Keratinocyte (primary cell): ENCODE data around the gene SC5D. TPM values are rescaled to one million over a fixed set of nuclear protein-coding genes. Genes with fewer than 3 reads are reported as not detected.

Source experiments
- DNase-seq: peaks from one replicate; pipeline ENCODE4 v3.0.0-alpha.2; 2011; ENCODE audit warnings: low read depth, missing footprints, low spot score
- FAIRE-seq: peaks from 2 replicates; lab custom pipeline; 2011; peaks lifted over from hg19 to GRCh38; lab: Jason Lieb, UNC
- H2AFZ ChIP-seq: 2 replicates; pipeline ENCODE4 v1.6.0; 2012; ENCODE audit warnings: low read length, control low read depth, inconsistent platforms; ENCODE audit not compliant: control insufficient read depth
- H3K27ac ChIP-seq: 2 replicates; pipeline ENCODE4 v1.5.1; 2011; ENCODE audit warnings: low read length; ENCODE audit not compliant: control insufficient read depth, insufficient read depth
- H3K27me3 ChIP-seq: 3 replicates; pipeline ENCODE4 v1.6.0; 2011; ENCODE audit warnings: low read length; ENCODE audit not compliant: control insufficient read depth, insufficient read depth; ENCODE audit errors: extremely low read depth
- H3K36me3 ChIP-seq, 2 experiments: 2 replicates in 1 of 2; 3 replicates in 1 of 2; pipeline ENCODE4 v1.5.1; 2011; ENCODE audit warnings: low read length in 2 of 2, mild to moderate bottlenecking in 1 of 2; ENCODE audit not compliant: control insufficient read depth in 2 of 2, insufficient read depth in 2 of 2; ENCODE audit errors: extremely low read depth in 1 of 2
- H3K4me1 ChIP-seq: 3 replicates; pipeline ENCODE4 v1.5.1; 2011; ENCODE audit warnings: low read length; ENCODE audit not compliant: control insufficient read depth, insufficient read depth; ENCODE audit errors: extremely low read depth
- H3K4me2 ChIP-seq: 3 replicates; pipeline ENCODE4 v1.6.0; 2011; ENCODE audit warnings: low read depth, low read length; ENCODE audit not compliant: control insufficient read depth, insufficient read depth; ENCODE audit errors: extremely low read depth
- H3K4me3 ChIP-seq, 3 experiments: fragments of 200-600 bp in 1 of 3; sonication (generic) in 1 of 3; 2 replicates in 2 of 3; 3 replicates in 1 of 3; pipeline ENCODE4 v1.5.1; 2011 to 2016; ENCODE audit warnings: low read length in 3 of 3, mild to moderate bottlenecking in 3 of 3, control low read depth in 2 of 3, inconsistent platforms in 1 of 3, low read depth in 1 of 3, mixed read lengths in 1 of 3, mixed run types in 1 of 3, moderate library complexity in 1 of 3; ENCODE audit not compliant: control insufficient read depth in 2 of 3, insufficient read depth in 2 of 3; ENCODE audit errors: extremely low read depth in 1 of 3
- H3K79me2 ChIP-seq: 2 replicates; pipeline ENCODE4 v1.6.0; 2012; ENCODE audit warnings: low read length; ENCODE audit not compliant: control insufficient read depth, insufficient read depth
- H3K9ac ChIP-seq: 3 replicates; pipeline ENCODE4 v1.6.0; 2011; ENCODE audit warnings: low read length; ENCODE audit not compliant: control insufficient read depth, insufficient read depth; ENCODE audit errors: extremely low read depth
- H3K9me1 ChIP-seq: 3 replicates; pipeline ENCODE4 v1.6.0; 2011; ENCODE audit warnings: low read length; ENCODE audit not compliant: control insufficient read depth, insufficient read depth; ENCODE audit errors: extremely low read depth
- H3K9me3 ChIP-seq: 2 replicates; pipeline ENCODE4 v1.5.1; 2012; ENCODE audit warnings: low read depth, low read length; ENCODE audit not compliant: control insufficient read depth
- H4K20me1 ChIP-seq: 3 replicates; pipeline ENCODE4 v1.6.0; 2011; ENCODE audit warnings: low read length; ENCODE audit not compliant: control insufficient read depth, insufficient read depth; ENCODE audit errors: extremely low read depth
- CTCF ChIP-seq, 3 experiments: IDR thresholded peaks in 1 of 3; conservative IDR thresholded peaks in 1 of 3; optimal IDR thresholded peaks in 1 of 3; 2 replicates in 2 of 3; 3 replicates in 1 of 3; pipeline versions ENCODE3 to v1.5.1; 2011; ENCODE audit warnings: low read length in 3 of 3, mild to moderate bottlenecking in 3 of 3, moderate library complexity in 2 of 3, control low read depth in 1 of 3, inconsistent platforms in 1 of 3; ENCODE audit not compliant: insufficient read depth in 2 of 3; ENCODE audit errors: extremely low read depth in 1 of 3
- EZH2 ChIP-seq: IDR thresholded peaks from one replicate; pipeline ENCODE4 v1.6.1; 2012; ENCODE audit warnings: inconsistent platforms, mild to moderate bottlenecking, low read length, moderate library complexity
- dilution Hi-C: fragments of 300-500 bp; cut with MboI; formaldehyde crosslinking; loops from one replicate; pipeline ENCODE4 v1.7.0; 2020; ENCODE audit warnings: low sequenced_read_pairs; ENCODE audit not compliant: extremely low pct_ligation_motif_present
- polyA plus RNA-seq, 5 experiments: library from polyadenylated mRNA; depleted of rRNA in 3 of 5; stranded (reverse) in 3 of 5; stranded (forward) in 1 of 5; unstranded in 1 of 5; fragments of >200 nt; gene quantifications; 1 replicate in 1 of 5; 2 replicates in 3 of 5; 3 replicates in 1 of 5; pipeline versions ENCODE4 v1.2.1 to v1.2.3, GENCODE V29; 2011 to 2012; ENCODE audit warnings: missing spikeins in 2 of 5, low read depth in 1 of 5, low replicate concordance in 1 of 5

Gene SC5D
- polyA plus RNA-seq, 1 donor (not counting 4 experiments of a cell fraction or from before 2014, with no cell fraction given), result 273 TPM

GRCh38 chr11:121309688-121310087, 17.1 kb downstream of the SC5D start:
- Histone ChIP-seq H3K4me3 (no peak overlapping the region), H3K79me2 (no peaks in the 10 kb centered on the region), H3K4me1 (no peaks in the 10 kb centered on the region), H3K36me3 (peaks cover 10 to 23% of the 10 kb centered on the region in 2 experiments), H2AFZ (no peak overlapping the region), H3K9me1 (no peaks in the 10 kb centered on the region), H3K9ac (no peak overlapping the region), H3K27ac (no peak overlapping the region), H3K4me2 (no peak overlapping the region), H4K20me1 (no peaks in the 10 kb centered on the region), H3K27me3 (no peaks in the 10 kb centered on the region), H3K9me3 (no peaks in the 10 kb centered on the region)
- TF ChIP-seq CTCF (optimal IDR thresholded peaks at IDR 0.05 in 1 of 3, IDR thresholded peaks at IDR 0.05 in 1 of 3, conservative IDR thresholded peaks at IDR 0.05 in 1 of 3; ENCODE audit: extremely low read depth in 1 of 3, insufficient read depth in 2 of 3, low read length in 3 of 3) (no peak), EZH2 (no peak)
- DNase-seq (no peak), FAIRE-seq (no peak)
- dilution Hi-C loops, result no loop called here

- no peak for DNase-seq
These were observed 18.3 kb downstream of the SC5D start for GRCh38 chr11:121310908-121311307.

More at GRCh38 chr11:121310908-121311307, 18.3 kb downstream of the SC5D start:
- no peaks in the 10 kb centered on the region for H3K4me1 ChIP-seq
- TF ChIP-seq EZH2, result no peak
- no peak for TF ChIP-seq CTCF (optimal IDR thresholded peaks at IDR 0.05 in 1 of 3, IDR thresholded peaks at IDR 0.05 in 1 of 3, conservative IDR thresholded peaks at IDR 0.05 in 1 of 3; ENCODE audit: extremely low read depth in 1 of 3, insufficient read depth in 2 of 3, low read length in 3 of 3)
- dilution Hi-C loops, result no loop called here
- H3K4me3 ChIP-seq, result no peak overlapping the region
- H3K9ac ChIP-seq, result no peak overlapping the region
- H3K27ac ChIP-seq, result no peak overlapping the region
- peaks cover 8 to 17% of the 10 kb centered on the region in 2 experiments for H3K36me3 ChIP-seq
- H3K9me1 ChIP-seq, result no peaks in the 10 kb centered on the region
- no peak overlapping the region for H2AFZ ChIP-seq
- no peak for FAIRE-seq
- H4K20me1 ChIP-seq, result no peaks in the 10 kb centered on the region
- H3K4me2 ChIP-seq, result no peak overlapping the region
- no peaks in the 10 kb centered on the region for H3K9me3 ChIP-seq
- no peaks in the 10 kb centered on the region for H3K79me2 ChIP-seq
- no peaks in the 10 kb centered on the region for H3K27me3 ChIP-seq
